Astrocyte of the spinal cord (primary cell): ENCODE data around the gene CREB5.
A peak's percentile ranks its signal among the peaks of the same experiment; 100 is the strongest.

Source experiments
- DNase-seq: peaks from one replicate; pipeline ENCODE4 v3.0.0; 2011; ENCODE audit warnings: low read depth, low spot score
- H3K4me3 ChIP-seq: 2 replicates; pipeline ENCODE4 v1.5.1; 2011; ENCODE audit warnings: low read depth, mild to moderate bottlenecking, low read length, moderate library complexity
- CTCF ChIP-seq: IDR thresholded peaks from 2 replicates; pipeline ENCODE4 v1.5.1; 2012; ENCODE audit warnings: low read depth, mild to moderate bottlenecking, low read length, inconsistent platforms
- in situ Hi-C: cut with HindIII; loops from 2 replicates; pipeline ENCODE4 v1.10.0; 2017; ENCODE audit warnings: low sequenced_read_pairs

The CREB5 gene

GRCh38 chr7:28850699-28851098 is 438.4 kb downstream of the CREB5 start:
- no peak for DNase-seq
- in situ Hi-C loops: no loop called here
- TF ChIP-seq CTCF: no peak
- H3K4me3 ChIP-seq: no peak overlapping the region

- in situ Hi-C loops: no loop called here
- no peak overlapping the region for H3K4me3 ChIP-seq
- no peak for DNase-seq
- TF ChIP-seq CTCF: no peak
Observed at GRCh38 chr7:28853150-28853549, 440.8 kb downstream of the CREB5 start.

DNA sequence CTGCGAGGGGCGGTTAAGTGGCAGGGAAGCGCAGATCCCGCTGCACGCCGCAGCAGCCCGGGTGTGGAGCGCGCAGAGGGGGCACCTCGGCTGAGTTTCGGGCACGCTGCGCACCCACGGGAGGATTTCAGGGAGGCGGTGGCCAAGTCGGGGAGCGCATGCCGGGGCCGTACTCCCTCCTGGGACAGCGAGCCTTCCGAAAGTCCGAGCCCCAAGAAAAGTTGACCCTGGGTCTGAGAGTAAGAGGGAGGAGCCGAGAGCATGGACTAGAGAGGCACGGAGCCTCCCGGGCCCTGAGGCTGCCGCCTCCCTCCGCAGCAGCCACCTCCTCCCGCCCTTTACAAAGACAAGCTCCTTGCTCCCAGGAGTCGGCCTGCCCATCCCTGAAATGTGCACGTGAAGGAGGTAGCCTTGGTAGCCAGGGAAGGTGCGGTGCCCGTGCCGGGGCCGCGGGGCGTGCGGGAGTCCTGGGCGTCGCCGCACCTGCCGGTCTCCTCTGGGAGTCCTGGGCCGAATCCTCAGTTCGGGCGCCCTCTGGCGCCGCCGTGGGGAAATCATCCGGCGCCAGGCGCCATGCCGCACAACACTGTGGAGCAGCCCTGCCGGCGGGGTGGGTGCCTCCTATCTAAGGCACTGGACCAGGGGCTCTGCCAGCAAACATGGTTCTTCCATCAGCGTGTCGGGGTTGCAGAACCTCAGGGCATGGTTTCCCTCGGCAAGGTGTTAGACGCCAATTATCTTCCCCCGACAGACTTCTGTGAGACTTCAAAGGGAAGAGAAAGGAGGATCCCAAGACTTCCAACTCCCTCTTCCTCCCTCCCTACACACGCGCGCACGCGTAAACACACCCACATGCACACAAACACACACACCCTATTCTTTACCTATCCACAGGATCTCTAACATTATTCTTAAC is 441.8 kb downstream of the CREB5 start:
- in situ Hi-C loops: no loop called here
- peak; percentile 85 for TF ChIP-seq CTCF
- H3K4me3 ChIP-seq: peak overlapping the region; percentile 50
- DNase-seq: peak; percentile 59

DNA sequence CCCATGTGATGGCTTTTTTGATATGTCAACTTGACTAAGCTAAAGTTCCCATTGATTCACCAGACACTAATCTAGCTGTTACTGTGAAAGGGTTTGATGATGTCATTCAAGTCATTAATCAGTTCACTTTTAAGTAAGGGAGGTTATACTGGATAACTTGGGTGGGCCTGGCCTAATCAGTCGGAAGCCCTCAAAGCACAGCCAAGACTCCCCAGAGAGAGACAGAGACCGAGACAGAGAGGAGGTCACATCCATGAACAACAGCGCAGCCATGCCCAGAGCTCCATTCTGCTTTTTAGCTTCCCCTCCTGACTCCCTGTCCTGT is 442.4 kb downstream of the CREB5 start:
- no peak overlapping the region for H3K4me3 ChIP-seq
- no peak for DNase-seq
- TF ChIP-seq CTCF: no peak
- in situ Hi-C loops: no loop called here

DNA sequence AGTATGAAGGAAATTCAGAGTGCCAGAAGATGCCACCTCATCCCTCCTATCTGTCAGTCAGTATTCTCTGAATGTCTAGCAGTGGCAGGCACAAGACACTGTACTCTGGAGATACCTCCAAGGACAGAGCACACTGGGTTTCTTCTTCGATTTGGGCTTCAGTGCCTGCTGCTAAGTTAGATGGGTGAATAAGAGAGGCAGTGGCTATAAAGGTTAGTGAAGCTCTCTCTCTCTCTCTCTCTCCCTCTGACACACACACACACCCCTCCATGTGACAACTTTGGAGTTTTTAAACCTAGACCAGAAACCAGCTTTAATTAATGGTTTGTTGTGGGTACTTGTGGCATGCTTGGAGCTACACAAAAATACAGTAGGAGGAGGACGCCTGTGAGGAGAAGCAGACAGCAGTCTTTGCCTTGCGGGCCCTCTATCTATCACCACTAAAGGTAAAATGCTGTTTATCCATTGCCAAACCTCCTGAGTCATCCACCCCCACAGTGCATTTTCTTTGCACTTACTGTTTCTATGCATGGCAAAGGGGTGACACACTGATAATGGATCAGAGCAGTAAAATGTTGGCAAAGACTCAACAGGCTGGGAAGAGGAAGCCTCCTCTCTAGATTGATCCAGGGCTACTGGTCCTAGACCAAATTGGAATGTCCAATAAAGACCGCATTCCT is 443.4 kb downstream of the CREB5 start:
- H3K4me3 ChIP-seq: no peak overlapping the region
- in situ Hi-C loops: no loop called here
- TF ChIP-seq CTCF: no peak
- peak; percentile 91 for DNase-seq

DNA sequence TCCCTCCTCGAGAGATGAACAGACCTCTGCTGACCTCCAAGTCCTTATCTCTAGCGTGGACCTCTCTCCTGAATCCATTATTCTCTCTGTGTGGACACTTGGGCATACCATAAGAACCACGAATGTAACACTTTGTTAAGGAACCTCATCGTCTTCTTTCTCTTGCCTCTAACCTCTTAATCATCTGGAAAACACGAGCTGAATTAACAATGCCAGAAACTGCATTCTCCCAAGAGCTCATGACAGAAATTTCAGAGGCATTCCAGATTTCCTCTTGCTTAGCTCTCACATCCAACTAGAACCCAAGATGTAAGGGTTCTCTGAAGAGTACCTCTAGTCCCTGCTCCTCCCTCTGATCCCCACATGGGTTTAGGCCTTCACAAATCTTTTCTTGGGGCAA is 444.3 kb downstream of the CREB5 start:
- in situ Hi-C loops: no loop called here
- H3K4me3 ChIP-seq: no peak overlapping the region
- no peak for DNase-seq
- TF ChIP-seq CTCF: no peak
